ENCODE measurements around the gene SETD4. TPM values are rescaled to one million over a fixed set of nuclear protein-coding genes. Genes with fewer than 3 reads are reported as not detected.

The SETD4 gene
- total and polyA plus RNA-seq, 2 donors (not counting 1 experiment from before 2014, with no cell fraction given), result 15.1 to 48.5 TPM

DNA sequence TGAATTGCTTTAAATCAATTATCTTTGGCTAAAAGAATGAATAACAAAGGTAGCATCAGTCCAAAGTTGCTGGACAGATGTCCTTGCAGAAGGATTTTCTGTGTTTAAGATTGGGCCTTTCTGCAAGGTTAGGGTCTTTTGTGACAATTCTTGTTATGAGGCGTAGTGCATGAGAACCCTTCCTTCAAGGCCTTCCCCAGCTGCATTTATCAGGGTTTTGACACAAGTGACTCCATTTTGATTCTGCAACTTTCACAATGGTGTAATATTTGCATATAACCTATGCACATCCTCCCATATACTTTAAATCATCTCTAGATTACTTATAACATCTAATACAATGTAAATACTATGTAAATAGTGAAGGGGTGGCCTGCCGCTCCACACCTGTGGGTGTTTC, 1.1 kb upstream of the SETD4 start:
- POLR2A ChIA-PET, result no interaction called here
- no peak for DNase-seq
- Mint-ChIP-seq H3K4me1 (peaks cover 22% of the 10 kb centered on the region), H3K4me3 (peak overlapping the region; percentile 92), H3K27me3 (no peaks in the 10 kb centered on the region), H3K27ac (peak overlapping the region; percentile 97), H3K9me3 (ENCODE audit: insufficient read depth) (no peaks in the 10 kb centered on the region)
- CTCF ChIA-PET, result no interaction called here
- Histone ChIP-seq H3K4me3 (ENCODE audit: control extremely low read depth in 1 of 5, extremely low read depth in 1 of 5, insufficient read depth in 1 of 5, low read depth in 2 of 5, low read length in 4 of 5) (no peak overlapping the region), H3K9me3 (ENCODE audit: control extremely low read depth in 1 of 3, control insufficient read depth in 2 of 3, insufficient read depth in 1 of 3, low read length in 2 of 3) (no peaks in the 10 kb centered on the region), H3K4me2 (replicated peaks; ENCODE audit: low read depth, low read length, poor library complexity, severe bottlenecking) (no peak overlapping the region), H3K27ac (ENCODE audit: low read length in 2 of 2) (no peak overlapping the region), H3K79me2 (ENCODE audit: control insufficient read depth, insufficient read depth, low read length) (peaks cover 25% of the 10 kb centered on the region), H3K36me3 (replicated peaks in 1 of 2; ENCODE audit: control extremely low read depth in 1 of 2, control insufficient read depth in 1 of 2, extremely low read depth in 1 of 2, insufficient read depth in 2 of 2, low read length in 1 of 2) (peaks cover 0 to 18% of the 10 kb centered on the region in 2 experiments), H3K4me1 (ENCODE audit: control insufficient read depth in 2 of 2, insufficient read depth in 2 of 2, low read length in 2 of 2) (peaks cover 3 to 15% of the 10 kb centered on the region in 2 donors), H3K27me3 (replicated peaks in 1 of 4; ENCODE audit: control extremely low read depth in 1 of 4, control insufficient read depth in 3 of 4, insufficient read depth in 4 of 4, low read length in 3 of 4) (no peaks in the 10 kb centered on the region), H3K9ac (ENCODE audit: low read length) (no peak overlapping the region), H4K20me1 (ENCODE audit: control insufficient read depth, insufficient read depth, low read length, poor library complexity, severe bottlenecking) (no peaks in the 10 kb centered on the region), H2AFZ (ENCODE audit: insufficient read depth, low read depth, low read length, poor library complexity, severe bottlenecking) (peak overlapping the region; percentile 98)
- TF ChIP-seq, protein P1, sequence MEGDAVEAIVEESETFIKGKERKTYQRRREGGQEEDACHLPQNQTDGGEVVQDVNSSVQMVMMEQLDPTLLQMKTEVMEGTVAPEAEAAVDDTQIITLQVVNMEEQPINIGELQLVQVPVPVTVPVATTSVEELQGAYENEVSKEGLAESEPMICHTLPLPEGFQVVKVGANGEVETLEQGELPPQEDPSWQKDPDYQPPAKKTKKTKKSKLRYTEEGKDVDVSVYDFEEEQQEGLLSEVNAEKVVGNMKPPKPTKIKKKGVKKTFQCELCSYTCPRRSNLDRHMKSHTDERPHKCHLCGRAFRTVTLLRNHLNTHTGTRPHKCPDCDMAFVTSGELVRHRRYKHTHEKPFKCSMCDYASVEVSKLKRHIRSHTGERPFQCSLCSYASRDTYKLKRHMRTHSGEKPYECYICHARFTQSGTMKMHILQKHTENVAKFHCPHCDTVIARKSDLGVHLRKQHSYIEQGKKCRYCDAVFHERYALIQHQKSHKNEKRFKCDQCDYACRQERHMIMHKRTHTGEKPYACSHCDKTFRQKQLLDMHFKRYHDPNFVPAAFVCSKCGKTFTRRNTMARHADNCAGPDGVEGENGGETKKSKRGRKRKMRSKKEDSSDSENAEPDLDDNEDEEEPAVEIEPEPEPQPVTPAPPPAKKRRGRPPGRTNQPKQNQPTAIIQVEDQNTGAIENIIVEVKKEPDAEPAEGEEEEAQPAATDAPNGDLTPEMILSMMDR (IDR thresholded peaks at IDR 0.05), result no peak
- no peak for TF ChIP-seq EZH2 (IDR thresholded peaks at IDR 0.05; ENCODE audit: borderline replicate concordance, insufficient read depth, low read depth, low read length, poor library complexity, severe bottlenecking)
- WGBS (ENCODE audit: insufficient coverage), result no CpG with 5 or more reads among the region's 2 CpGs
- ATAC-seq (ENCODE audit: low read depth), result no peak
- intact Hi-C loops (cut with micrococcal nuclease), result loop anchor here (2.0 to 10.0 kb wide), 5 partner anchors 15 to 1987 kb away; partner anchors contain the start of genes DYRK1A, MRPS6, SLC5A3 and VPS26C

DNA sequence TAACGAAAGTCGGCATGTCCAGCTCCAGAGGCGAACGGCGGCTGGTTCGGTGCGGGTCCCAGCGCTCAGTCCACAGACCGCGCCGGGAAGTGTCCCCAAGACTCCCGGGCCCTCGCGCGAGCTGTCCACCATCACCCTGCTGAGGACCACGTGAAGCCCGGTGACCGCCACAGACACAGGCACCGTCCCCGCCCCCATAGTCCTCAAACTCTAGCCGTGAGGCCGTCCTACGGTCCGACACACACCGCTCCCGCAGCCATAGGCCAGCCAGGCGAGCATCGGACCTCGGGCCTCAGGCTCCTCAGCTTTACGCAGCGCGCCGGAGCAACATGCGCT, 535 bp downstream of the SETD4 start:
- H3K27ac Mint-ChIP-seq, result peak overlapping the region; percentile 97
- H3K9me3 ChIP-seq (ENCODE audit: control extremely low read depth in 1 of 3, control insufficient read depth in 2 of 3, insufficient read depth in 1 of 3, low read length in 2 of 3), result no peaks in the 10 kb centered on the region
- H3K9me3 Mint-ChIP-seq (ENCODE audit: insufficient read depth), result no peaks in the 10 kb centered on the region
- H3K79me2 ChIP-seq (ENCODE audit: control insufficient read depth, insufficient read depth, low read length), result peaks cover 30% of the 10 kb centered on the region
- H2AFZ ChIP-seq (ENCODE audit: insufficient read depth, low read depth, low read length, poor library complexity, severe bottlenecking), result peak overlapping the region; percentile 98
- H3K27ac ChIP-seq (ENCODE audit: low read length in 2 of 2), result peak overlapping the region; percentile 73 to 90
- H3K4me1 Mint-ChIP-seq, result peaks cover 22% of the 10 kb centered on the region
- H3K36me3 ChIP-seq (replicated peaks in 1 of 2; ENCODE audit: control extremely low read depth in 1 of 2, control insufficient read depth in 1 of 2, extremely low read depth in 1 of 2, insufficient read depth in 2 of 2, low read length in 1 of 2), result peaks cover 2 to 35% of the 10 kb centered on the region in 2 experiments
- no peaks in the 10 kb centered on the region for H3K27me3 Mint-ChIP-seq
- peaks cover 3 to 15% of the 10 kb centered on the region in 2 donors for H3K4me1 ChIP-seq (ENCODE audit: control insufficient read depth in 2 of 2, insufficient read depth in 2 of 2, low read length in 2 of 2)
- CTCF ChIA-PET, result interaction anchor here (0.6 to 3.4 kb wide), 6 partner anchors 9 to 53 kb away, joined by 3 to 15 read pairs (median 4); partner anchors contain the start of gene CBR1
- peak overlapping the region; percentile 92 for H3K4me3 Mint-ChIP-seq
- intact Hi-C loops (cut with micrococcal nuclease), result loop anchor here (1.0 to 10.0 kb wide), 8 partner anchors 10 to 1985 kb away; partner anchors contain the start of genes DYRK1A, MORC3, MRPS6 and SLC5A3
- H3K4me2 ChIP-seq (replicated peaks; ENCODE audit: low read depth, low read length, poor library complexity, severe bottlenecking), result peak overlapping the region; percentile 98
- POLR2A ChIA-PET, result interaction anchor here (0.5 to 1.7 kb wide), 7 partner anchors 9 to 203 kb away, joined by 3 to 28 read pairs (median 4); partner anchors contain the start of genes CBR1 and CBR3
- H3K4me3 ChIP-seq (ENCODE audit: control extremely low read depth in 1 of 5, extremely low read depth in 1 of 5, insufficient read depth in 1 of 5, low read depth in 2 of 5, low read length in 4 of 5), result peak overlapping the region; percentile 80 to 95 (median 95)
- no peak for DNase-seq
- peak overlapping the region; percentile 88 for H3K9ac ChIP-seq (ENCODE audit: low read length)
- no peaks in the 10 kb centered on the region for H4K20me1 ChIP-seq (ENCODE audit: control insufficient read depth, insufficient read depth, low read length, poor library complexity, severe bottlenecking)
- 1% methylated on average over 34 of the region's 34 CpGs for WGBS (ENCODE audit: insufficient coverage)
- peak; percentile 31 for ATAC-seq (ENCODE audit: low read depth)
- H3K27me3 ChIP-seq (replicated peaks in 1 of 4; ENCODE audit: control extremely low read depth in 1 of 4, control insufficient read depth in 3 of 4, insufficient read depth in 4 of 4, low read length in 3 of 4), result no peaks in the 10 kb centered on the region
- TF ChIP-seq, protein P1 (IDR thresholded peaks at IDR 0.05), result no peak
- TF ChIP-seq EZH2 (IDR thresholded peaks at IDR 0.05; ENCODE audit: borderline replicate concordance, insufficient read depth, low read depth, low read length, poor library complexity, severe bottlenecking), result no peak
